Kidney capillary endothelial cell (primary cell): Measurements from ENCODE around the gene SF3B1.
A peak's percentile ranks its signal among the peaks of the same experiment; 100 is the strongest.
"Not testable (repeated sequence)": the region's sequence is repeated elsewhere in the genome, so short reads cannot be mapped to it uniquely, and the experiment has no call there.

Experiments
- DNase-seq: peaks from one replicate; pipeline ENCODE4 v3.0.0-alpha.2; 2018; ENCODE audit warnings: low spot score

Gene SF3B1

GRCh38 chr2:197434541-197435513 is at the start of gene SF3B1:
SF3B1 (minus strand) TSS chr2:197435028; CDS start chr2:197434999, 29 bp downstream.
- DNase-seq = peak; percentile 99

DNA sequence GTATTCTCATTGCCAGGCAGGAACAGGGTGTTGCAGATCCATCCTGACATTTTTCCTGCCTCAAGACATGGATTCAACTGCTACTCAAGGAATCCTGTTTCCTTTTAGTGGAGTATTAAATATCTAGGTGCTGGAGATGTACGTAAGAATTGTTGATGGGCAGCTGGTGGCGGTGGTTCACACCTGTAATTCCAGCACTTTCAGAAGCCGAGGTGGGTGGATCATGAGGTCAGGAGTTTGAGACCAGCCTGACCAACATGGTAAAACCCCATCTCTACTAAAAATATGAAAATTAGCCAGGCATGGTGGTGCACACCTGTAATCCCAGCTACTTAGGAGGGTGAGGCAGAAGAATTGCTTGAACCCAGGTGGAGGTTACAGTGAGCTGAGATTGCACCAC is 49.4 kb upstream of the SF3B1 start:
- not testable (repeated sequence) for DNase-seq

DNA sequence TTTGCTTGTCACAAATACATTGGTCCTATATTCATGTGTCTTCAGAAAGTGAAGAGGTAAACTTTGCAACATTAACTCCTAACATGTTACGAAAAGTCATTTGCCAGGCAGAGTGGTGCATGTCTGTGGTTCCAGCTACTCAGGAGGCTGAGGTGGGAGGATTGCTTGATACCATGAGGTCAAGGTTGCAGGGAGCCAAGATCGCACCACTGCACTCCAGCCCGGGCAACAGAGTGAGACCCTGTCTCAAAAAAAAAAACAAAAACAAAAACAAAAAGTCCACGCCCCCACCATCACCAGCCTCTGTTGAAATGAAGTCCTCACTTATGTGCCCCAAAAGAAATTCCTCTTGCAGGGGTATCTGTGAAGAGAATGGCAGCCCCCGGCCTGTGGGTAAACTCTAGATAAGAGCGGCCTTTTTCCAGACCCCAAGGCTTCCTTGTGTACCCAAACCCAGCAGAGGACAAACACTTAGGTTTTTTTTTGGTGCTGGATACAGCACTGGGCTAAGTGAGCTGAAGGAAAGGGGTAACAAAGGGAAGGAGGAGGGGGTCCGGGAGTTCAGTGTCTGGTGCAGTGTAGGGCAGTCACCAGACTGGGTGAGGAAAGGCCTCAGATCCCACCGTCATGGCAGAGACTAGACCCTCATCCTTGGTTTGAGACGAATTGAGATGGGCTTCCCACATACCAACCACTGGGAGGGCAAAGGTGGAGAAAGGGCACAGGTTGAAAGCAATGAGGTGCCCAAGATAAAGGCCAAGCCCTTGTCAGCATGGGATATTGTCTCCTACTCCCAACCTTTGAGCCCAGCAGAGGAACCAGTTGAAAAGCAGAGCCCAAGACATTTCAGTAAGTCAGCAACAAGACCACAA is 45.6 kb upstream of the SF3B1 start:
- no peak for DNase-seq

DNA sequence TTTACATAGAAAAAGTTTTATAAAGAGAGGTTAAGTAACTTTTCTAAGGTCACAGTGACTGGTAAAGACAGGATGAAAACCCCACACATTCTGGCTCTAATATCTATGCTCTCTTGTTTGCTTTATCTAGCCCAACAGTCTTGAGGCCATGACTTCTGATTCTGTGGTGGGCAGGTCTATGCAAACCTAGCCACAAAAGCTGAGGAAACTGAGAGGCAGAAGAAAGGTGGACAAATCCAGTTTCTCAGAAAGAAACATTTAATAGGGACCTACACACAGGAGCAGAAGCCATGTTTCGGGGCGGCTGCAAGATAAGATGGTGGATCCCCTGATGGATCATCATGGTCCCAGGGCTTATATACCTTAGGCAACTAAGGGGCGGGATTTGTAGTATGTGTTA is 43.0 kb upstream of the SF3B1 start:
- no peak for DNase-seq

- no peak for DNase-seq
Observed at GRCh38 chr2:197472166-197472565, 37.3 kb upstream of the SF3B1 start.

DNA sequence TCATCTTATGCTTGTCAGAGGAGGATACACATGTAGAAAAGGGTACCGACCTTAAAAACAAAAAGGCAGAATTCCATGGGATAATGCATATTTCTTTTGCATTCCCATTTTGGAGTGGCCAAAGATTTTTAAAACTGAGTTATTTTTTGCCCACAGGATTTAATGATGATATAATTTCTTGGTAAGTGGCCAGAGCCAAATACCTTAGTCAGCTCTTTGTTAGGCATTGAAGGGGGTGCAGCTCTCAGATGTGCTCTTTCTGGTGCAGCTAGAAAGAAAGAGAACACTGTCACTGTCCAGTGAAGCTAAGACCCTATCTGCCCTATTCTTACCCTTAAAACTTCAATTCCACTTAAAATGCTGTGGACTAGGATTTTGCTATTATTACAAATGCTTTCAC is 29.3 kb upstream of the SF3B1 start:
- DNase-seq = no peak

DNA sequence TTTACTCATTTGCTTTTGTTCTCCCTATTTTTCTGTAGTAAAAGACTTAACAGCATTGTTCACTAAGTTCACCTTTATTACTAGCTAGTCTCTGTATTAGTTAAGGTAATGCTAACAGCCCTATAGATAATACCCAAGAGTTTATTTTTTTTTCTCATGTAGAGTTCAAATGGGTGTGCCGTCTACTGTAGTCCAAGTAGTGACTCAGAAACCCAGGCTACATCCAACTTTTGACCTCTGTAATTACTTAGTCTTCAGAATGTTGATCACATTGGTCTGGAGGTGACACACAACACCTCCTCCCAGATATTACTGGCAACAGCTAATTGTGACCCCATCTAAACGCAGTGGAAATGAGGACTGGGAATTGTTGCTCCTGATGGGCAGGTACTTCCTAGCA is 26.2 kb upstream of the SF3B1 start:
- DNase-seq = no peak

- no peak for DNase-seq
Observed at GRCh38 chr2:197460649-197461048, 25.8 kb upstream of the SF3B1 start.

DNA sequence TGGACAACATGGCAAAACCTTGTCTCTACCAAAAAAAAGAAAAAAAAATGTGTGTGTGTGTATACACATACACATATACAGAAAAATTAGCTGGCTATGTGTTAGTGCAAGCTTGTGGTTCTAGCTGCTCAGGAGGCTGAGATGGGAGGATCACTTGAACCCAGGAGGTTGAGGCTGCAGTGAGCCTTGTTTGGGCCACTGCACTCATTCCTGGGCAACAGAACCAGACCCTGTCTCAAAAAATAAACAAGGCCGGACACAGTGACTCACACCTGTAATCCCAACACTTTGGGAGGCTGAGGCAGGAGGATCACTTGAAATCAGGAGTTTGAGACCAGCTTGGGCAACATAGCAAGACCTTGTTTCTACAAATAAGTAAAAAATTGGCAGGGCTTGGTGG is 20.6 kb upstream of the SF3B1 start:
- no peak for DNase-seq

DNA sequence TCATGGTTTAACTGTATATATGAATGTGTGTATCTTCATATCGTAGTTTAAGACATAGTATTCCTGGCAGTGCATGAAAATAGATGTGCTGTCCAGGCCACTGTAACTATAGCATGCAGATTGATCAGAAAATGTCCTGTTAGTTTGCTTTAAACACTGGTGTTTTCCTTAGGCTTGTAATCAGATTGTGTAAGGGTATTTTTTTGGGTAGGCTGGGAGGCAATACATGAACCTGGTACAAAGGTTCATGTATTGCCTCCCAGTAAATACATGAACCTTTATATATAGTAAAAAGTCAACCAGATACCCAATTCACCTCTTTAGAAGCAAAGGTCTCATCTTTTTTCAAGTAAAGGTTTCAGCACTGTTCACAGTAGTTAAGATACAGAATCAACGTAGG is 20.1 kb upstream of the SF3B1 start:
- no peak for DNase-seq

- no peak for DNase-seq
Observed at GRCh38 chr2:197453914-197454398, 19.1 kb upstream of the SF3B1 start.

- peak; percentile 99 for DNase-seq
Observed at GRCh38 chr2:197453123-197453913, 18.5 kb upstream of the SF3B1 start, which contains the start of gene COQ10B. COQ10B (plus strand) TSS chr2:197453552; CDS start chr2:197453561, 9 bp downstream.

GRCh38 chr2:197452754-197453122 is 17.9 kb upstream of the SF3B1 start:
- DNase-seq = no peak

DNA sequence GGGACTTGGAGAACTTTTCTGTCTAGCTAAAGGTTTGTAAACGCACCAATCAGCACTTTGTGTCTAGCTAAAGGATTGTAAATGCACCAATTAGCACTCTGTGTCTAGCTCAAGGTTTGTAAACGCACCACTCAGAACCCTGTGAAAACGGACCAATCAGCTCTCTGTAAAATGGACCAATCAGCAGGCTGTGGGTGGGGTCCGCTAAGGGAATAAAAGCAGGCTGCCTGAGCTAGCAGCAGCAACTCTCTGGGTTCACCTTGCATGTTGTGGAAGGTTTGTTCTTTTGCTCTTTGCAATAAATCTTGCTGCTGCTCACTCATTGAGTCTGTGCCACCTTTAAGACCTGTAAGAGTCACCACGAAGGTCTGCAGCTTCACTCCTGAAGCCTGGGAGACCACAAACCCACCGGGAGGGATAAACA is 16.1 kb upstream of the SF3B1 start:
- DNase-seq = not testable (repeated sequence)

- DNase-seq = no peak
Observed at GRCh38 chr2:197450465-197450864, 15.6 kb upstream of the SF3B1 start.

DNA sequence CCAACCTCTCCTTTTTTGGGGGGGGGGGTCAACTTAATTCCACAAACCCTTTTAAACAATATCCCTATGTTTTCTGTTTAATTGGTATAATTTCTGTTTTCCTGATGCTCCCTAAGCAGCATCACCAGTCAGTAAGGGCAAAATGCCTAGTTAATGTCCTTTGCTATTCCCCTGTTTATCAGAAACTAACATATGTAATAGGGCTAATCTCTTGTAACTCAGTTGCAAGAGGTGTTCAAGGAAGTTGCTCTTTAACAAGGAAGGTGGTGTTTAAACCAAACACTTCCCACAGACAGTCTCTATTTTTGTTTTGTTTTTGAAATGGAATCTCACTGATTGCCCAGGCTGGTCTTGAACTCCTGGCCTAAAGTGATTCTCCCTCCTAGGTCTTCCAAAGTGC is 12.0 kb upstream of the SF3B1 start:
- DNase-seq = no peak

DNA sequence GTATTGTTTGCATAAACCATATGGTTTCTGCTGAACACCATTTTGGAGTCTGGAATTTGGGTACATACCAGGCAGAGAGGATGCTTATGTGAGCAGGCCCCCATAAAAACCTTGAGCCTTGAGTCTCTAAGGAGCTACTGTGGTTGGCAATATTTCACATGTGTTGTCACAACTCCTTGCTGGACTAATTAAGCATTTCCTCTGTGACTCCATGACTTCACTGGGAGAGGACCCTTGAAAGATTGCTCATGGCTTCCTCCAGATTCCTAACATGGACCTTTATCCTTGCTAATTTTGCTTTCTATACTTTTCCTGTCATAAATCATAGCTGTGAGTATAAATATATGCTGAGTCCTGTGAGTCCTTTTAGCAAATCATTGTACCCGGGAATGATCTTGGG is 10.9 kb upstream of the SF3B1 start:
- peak; percentile 87 for DNase-seq

- DNase-seq = no peak
Observed at GRCh38 chr2:197442857-197443256, 8.0 kb upstream of the SF3B1 start.

- DNase-seq = no peak
Observed at GRCh38 chr2:197437380-197437779, 2.6 kb upstream of the SF3B1 start.

DNA sequence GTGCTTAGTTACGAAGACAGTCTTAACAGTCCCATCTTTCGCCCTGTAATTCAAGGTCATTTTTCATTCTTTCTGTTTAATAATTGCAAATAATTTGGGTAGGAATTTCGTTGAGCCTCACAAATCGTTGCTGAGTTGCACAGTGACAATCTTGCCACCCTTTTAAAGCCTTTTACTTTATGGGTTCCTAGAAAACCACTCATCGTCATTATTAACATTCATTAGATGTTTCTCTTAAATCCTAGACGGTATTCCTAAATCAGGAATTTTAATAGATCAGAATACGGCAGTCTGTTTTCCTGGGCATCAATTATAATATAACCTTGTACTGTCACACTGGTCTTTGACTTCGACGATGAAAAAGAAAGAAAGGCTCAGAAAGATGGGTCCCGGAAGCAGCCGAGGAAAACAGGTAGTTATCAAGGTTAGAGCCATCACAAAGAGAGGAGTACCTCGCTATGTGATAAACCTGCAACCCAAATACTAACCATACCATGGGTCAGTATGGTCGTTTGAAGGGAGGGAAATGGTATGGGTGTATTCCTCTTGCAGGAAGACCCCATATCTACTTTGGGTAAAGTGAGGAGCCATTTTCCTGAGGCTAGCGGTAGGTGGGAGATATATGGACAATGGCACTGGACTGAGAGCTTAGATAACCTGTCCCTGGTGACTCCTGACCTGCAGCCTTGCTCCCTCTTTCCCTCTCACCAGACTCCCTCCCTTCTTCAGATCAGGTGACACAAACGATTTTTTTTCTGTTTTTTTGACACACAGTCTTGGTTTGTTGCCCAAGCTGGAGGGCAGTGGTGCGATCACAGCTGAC is 981 bp upstream of the SF3B1 start:
- DNase-seq = no peak
